Loucy (cell line): ENCODE measurements around the gene ZNF664.

Experiments
- EZH2phosphoT487 ChIP-seq: fragments of 200-600 bp; IDR thresholded peaks from 2 replicates; pipeline ENCODE4 v1.6.1; 2018; ENCODE audit warnings: antibody characterized with exemption, mild to moderate bottlenecking, moderate library complexity, borderline replicate concordance
- TF ChIP-seq, protein P1 (sequence below): fragments of 200-600 bp; sonication (generic); conservative IDR thresholded peaks from 2 replicates; pipeline ENCODE4 v1.5.1; 2014; ENCODE audit warnings: mild to moderate bottlenecking, antibody characterized with exemption, low read length

DNA sequence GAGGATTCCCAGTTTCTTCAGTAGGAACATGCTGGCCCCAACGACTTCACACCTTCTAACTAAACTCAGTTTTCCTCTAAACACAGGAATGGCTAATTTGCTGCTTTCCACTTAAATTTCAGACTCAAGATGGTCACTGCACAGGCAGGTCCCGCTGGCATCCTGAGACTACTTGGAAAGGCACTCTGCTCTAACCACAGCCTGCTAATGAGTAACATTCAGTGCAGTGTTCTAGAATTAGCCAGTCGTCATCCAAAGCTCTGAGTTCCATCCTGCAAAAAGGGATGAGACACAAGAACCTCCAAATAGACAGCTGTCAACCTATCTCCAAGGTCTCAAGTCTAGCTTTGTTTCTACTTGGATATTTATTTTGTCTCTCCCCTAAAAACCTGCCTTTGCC lies 6.4 kb upstream of the ZNF664 start:
- TF ChIP-seq, protein P1, sequence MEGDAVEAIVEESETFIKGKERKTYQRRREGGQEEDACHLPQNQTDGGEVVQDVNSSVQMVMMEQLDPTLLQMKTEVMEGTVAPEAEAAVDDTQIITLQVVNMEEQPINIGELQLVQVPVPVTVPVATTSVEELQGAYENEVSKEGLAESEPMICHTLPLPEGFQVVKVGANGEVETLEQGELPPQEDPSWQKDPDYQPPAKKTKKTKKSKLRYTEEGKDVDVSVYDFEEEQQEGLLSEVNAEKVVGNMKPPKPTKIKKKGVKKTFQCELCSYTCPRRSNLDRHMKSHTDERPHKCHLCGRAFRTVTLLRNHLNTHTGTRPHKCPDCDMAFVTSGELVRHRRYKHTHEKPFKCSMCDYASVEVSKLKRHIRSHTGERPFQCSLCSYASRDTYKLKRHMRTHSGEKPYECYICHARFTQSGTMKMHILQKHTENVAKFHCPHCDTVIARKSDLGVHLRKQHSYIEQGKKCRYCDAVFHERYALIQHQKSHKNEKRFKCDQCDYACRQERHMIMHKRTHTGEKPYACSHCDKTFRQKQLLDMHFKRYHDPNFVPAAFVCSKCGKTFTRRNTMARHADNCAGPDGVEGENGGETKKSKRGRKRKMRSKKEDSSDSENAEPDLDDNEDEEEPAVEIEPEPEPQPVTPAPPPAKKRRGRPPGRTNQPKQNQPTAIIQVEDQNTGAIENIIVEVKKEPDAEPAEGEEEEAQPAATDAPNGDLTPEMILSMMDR: no peak
- TF ChIP-seq EZH2phosphoT487: no peak
